Heart right ventricle (tissue), 16 donors: ENCODE data around the gene TUBGCP5. TPM values are rescaled to one million over a fixed set of nuclear protein-coding genes. Genes with fewer than 3 reads are reported as not detected.

ENCODE experiments used
- ATAC-seq, 8 donors: fragments of 200-7000 bp; cut with Tn5 transposase; one replicate each; pipeline ENCODE4 v1.9.1; 2020; ENCODE audit warnings: mild to moderate bottlenecking in 8 of 8, moderate library complexity in 8 of 8, moderate number of reproducible peaks in 1 of 8
- DNase-seq, 2 donors: peaks; one replicate each; pipeline ENCODE4 v3.0.0-alpha.2; 2020
- H3K27ac ChIP-seq, 10 donors: fragments of 200-600 bp; sonication (generic) in 2 of 10; one replicate each; pipeline versions ENCODE4 v1.5.0 to v1.8.0; 2020 to 2022; ENCODE audit warnings: mild to moderate bottlenecking in 3 of 10
- H3K27me3 ChIP-seq, 7 donors: fragments of 200-600 bp; one replicate each; pipeline ENCODE4 v1.8.0; 2021 to 2022; ENCODE audit warnings: mild to moderate bottlenecking in 2 of 7
- H3K36me3 ChIP-seq, 9 donors: fragments of 200-600 bp; sonication (generic) in 1 of 9; one replicate each; pipeline versions ENCODE4 v1.5.0 to v1.8.0; 2020 to 2022; ENCODE audit warnings: mild to moderate bottlenecking in 2 of 9
- H3K4me1 ChIP-seq, 9 donors: fragments of 200-600 bp; sonication (generic) in 1 of 9; one replicate each; pipeline versions ENCODE4 v1.5.0 to v1.8.0; 2020 to 2022; ENCODE audit warnings: mild to moderate bottlenecking in 4 of 9
- H3K4me3 ChIP-seq, 10 donors: fragments of 200-600 bp; sonication (generic) in 2 of 10; one replicate each; pipeline versions ENCODE4 v1.5.0 to v1.8.0; 2020 to 2022; ENCODE audit warnings: mild to moderate bottlenecking in 7 of 10, moderate library complexity in 2 of 10
- H3K9me3 ChIP-seq, 11 donors: fragments of 200-600 bp in 10 of 11; sonication (generic) in 2 of 11; one replicate each; pipeline versions ENCODE4 v1.5.0 to v1.8.0; 2013 to 2022; ENCODE audit warnings: mild to moderate bottlenecking in 2 of 11, control low read depth in 1 of 11, moderate library complexity in 1 of 11
- CTCF ChIP-seq, 9 donors: fragments of 200-600 bp; sonication (generic) in 2 of 9; IDR thresholded peaks; one replicate each; pipeline versions ENCODE4 v1.5.0 to v1.8.0; 2021 to 2022; ENCODE audit warnings: antibody characterized with exemption in 9 of 9, mild to moderate bottlenecking in 5 of 9, moderate library complexity in 1 of 9
- WGBS, 2 donors: extraction: QIAGEN DNeasy Blood & Tissue Kit; methylation state at CpG; one replicate each; pipeline ENCODE4 v1.1.7; 2013; ENCODE audit warnings: inconsistent platforms in 1 of 2; 5-methylcytosine and 5-hydroxymethylcytosine counted together
- intact Hi-C, 10 donors: fragments of 100-400 bp; cut with DNase I; formaldehyde crosslinking; loops; one replicate each; pipeline versions ENCODE4 v1.11.1 to v1.14.2; 2022
- polyA plus RNA-seq, 2 donors: library from polyadenylated mRNA; stranded (reverse); fragments of 200-250 nt; gene quantifications; one replicate each; pipeline ENCODE4 v1.2.3, GENCODE V29; 2013
- total RNA-seq, 10 donors: library from RNA; stranded (reverse); fragmentation: NEBNext Ultra II Directional in 3 of 10; extraction: Animal tissue kit (Norgen Biotek cat#: 25700) in 3 of 10; gene quantifications; one replicate each; pipeline versions ENCODE4 v1.2.1 to v1.2.4, GENCODE V29; 2021 to 2023
- donor health status: Arrhythmogenic right ventricular cardiomyopathy.
- donor health status: ischemic (EF 13 %, LVEDD 7.1; RV severe dilation, severe dysfunction).
- donor health status: healthy with polysubstance abuse.
- donor health status: DM: no; HTN: yes; CAD: no.
- donor health status: DM: no; HTN: no; CAD: no.
- donor health status: ischemic (EF 25% LVEDD 6.9; RV normal size, moderate dysfunction).
- donor health status: ischemic (EF 25% LVEDD 5.7; RV mildly dilated, moderate dysfunction).
- donor health status: healthy.
- donor health status: DM: yes; HTN: yes; CAD: no.
- donor health status: Ischemic cardiomyopathy.
- donor health status: ischemic (EF 35%, LVEDD 5.7; RV mildly dilated, moderate dysfunction).
- donor health status: nonischemic (EF 11% LVEDD 7.7; RV severe dilation, severe dysfunction).
- donor health status: DM: yes; HTN: yes; CAD: no.
- donor health status: PGD.
- donor health status: ischemic (EF 29% LVEDD 5.4; RV normal size, mild dysfunction).
- donor health status: nonischemic (EF 23%, LVEDD 6.1; RV moderate dilation, normal function).

Gene TUBGCP5
- total and polyA plus RNA-seq, 12 donors, result 3.8 to 17.3 (median 13.2) TPM

GRCh38 chr15:23079766-23080165 is 40.4 kb upstream of the TUBGCP5 start:
- DNase-seq, result no peak
- intact Hi-C loops, result no loop called here
- no peaks in the 10 kb centered on the region for H3K9me3 ChIP-seq
- 57 to 73% methylated on average over 7 of the region's 7 CpGs for WGBS, 2 donors
- H3K27ac ChIP-seq, result no peak overlapping the region
- ATAC-seq, result no peak
- peaks cover 0 to 17% (median 3%) of the 10 kb centered on the region in 7 donors for H3K27me3 ChIP-seq
- no peaks in the 10 kb centered on the region for H3K4me1 ChIP-seq
- TF ChIP-seq CTCF (IDR thresholded peaks at IDR 0.05), result no peak
- H3K36me3 ChIP-seq, result no peaks in the 10 kb centered on the region
- H3K4me3 ChIP-seq, result no peak overlapping the region

GRCh38 chr15:23075927-23076326 is 36.6 kb upstream of the TUBGCP5 start:
- no peaks in the 10 kb centered on the region for H3K9me3 ChIP-seq
- H3K27ac ChIP-seq, result no peak overlapping the region
- ATAC-seq (no peak), DNase-seq (no peak)
- no peaks in the 10 kb centered on the region for H3K4me1 ChIP-seq
- H3K36me3 ChIP-seq, result no peaks in the 10 kb centered on the region
- peaks cover 0 to 39% (median 15%) of the 10 kb centered on the region in 7 donors for H3K27me3 ChIP-seq
- intact Hi-C loops, result no loop called here
- no peak for TF ChIP-seq CTCF (IDR thresholded peaks at IDR 0.05)
- 61 to 70% methylated on average over 4 of the region's 4 CpGs for WGBS, 2 donors
- no peak overlapping the region for H3K4me3 ChIP-seq

- Histone ChIP-seq H3K27ac (no peak overlapping the region), H3K9me3 (no peaks in the 10 kb centered on the region), H3K36me3 (no peaks in the 10 kb centered on the region), H3K27me3 (peaks cover 0 to 39% (median 18%) of the 10 kb centered on the region in 7 donors), H3K4me1 (no peaks in the 10 kb centered on the region), H3K4me3 (no peak overlapping the region)
- DNase-seq (no peak), ATAC-seq (no peak)
- no peak for TF ChIP-seq CTCF (IDR thresholded peaks at IDR 0.05)
- 67 to 73% methylated on average over 1 of the region's 1 CpG for WGBS, 2 donors
- intact Hi-C loops, result no loop called here
Measured at GRCh38 chr15:23074684-23075083, 35.3 kb upstream of the TUBGCP5 start.

GRCh38 chr15:23073890-23074646 is 34.7 kb upstream of the TUBGCP5 start:
- Histone ChIP-seq H3K36me3 (no peaks in the 10 kb centered on the region), H3K9me3 (no peaks in the 10 kb centered on the region), H3K4me1 (no peaks in the 10 kb centered on the region), H3K27ac (no peak overlapping the region), H3K4me3 (no peak overlapping the region), H3K27me3 (peaks cover 0 to 39% (median 18%) of the 10 kb centered on the region in 7 donors)
- no peak for TF ChIP-seq CTCF (IDR thresholded peaks at IDR 0.05)
- DNase-seq (no peak), ATAC-seq (peak in 1 of 8 donors; percentile 41)
- WGBS, 2 donors, result 61 to 68% methylated on average over 24 of the region's 24 CpGs
- intact Hi-C loops, result no loop called here
